GM12873 (cell line): ENCODE data around the gene AAK1.

ENCODE experiments used
- TF ChIP-seq, protein P1 (sequence below): IDR thresholded peaks from 2 replicates; pipeline ENCODE4 v1.5.1; 2012; ENCODE audit warnings: low read depth, mild to moderate bottlenecking, moderate library complexity, low read length, control low read depth; ENCODE audit not compliant: insufficient read depth; ENCODE audit errors: missing control alignments

The AAK1 gene

DNA sequence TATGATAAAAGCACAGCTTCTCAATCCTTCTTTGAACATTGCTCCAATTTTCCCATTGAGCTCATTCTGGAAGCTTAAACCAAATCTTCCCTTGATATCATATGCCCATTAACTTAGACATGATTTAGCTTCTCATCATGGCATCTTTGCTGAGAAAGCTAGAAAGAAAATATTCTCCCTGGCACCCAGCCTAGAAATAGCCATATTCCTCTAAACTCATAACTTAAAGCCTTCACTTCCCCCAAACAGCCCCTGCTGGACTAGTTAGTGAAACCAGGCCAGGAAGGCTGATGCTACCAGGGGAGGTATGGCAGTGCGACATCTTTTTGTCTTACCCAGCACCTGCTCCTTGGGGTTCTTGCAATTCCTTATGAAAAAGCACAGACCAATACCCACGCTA is 4.3 kb downstream of the AAK1 start:
- TF ChIP-seq, protein P1, sequence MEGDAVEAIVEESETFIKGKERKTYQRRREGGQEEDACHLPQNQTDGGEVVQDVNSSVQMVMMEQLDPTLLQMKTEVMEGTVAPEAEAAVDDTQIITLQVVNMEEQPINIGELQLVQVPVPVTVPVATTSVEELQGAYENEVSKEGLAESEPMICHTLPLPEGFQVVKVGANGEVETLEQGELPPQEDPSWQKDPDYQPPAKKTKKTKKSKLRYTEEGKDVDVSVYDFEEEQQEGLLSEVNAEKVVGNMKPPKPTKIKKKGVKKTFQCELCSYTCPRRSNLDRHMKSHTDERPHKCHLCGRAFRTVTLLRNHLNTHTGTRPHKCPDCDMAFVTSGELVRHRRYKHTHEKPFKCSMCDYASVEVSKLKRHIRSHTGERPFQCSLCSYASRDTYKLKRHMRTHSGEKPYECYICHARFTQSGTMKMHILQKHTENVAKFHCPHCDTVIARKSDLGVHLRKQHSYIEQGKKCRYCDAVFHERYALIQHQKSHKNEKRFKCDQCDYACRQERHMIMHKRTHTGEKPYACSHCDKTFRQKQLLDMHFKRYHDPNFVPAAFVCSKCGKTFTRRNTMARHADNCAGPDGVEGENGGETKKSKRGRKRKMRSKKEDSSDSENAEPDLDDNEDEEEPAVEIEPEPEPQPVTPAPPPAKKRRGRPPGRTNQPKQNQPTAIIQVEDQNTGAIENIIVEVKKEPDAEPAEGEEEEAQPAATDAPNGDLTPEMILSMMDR, result no peak

DNA sequence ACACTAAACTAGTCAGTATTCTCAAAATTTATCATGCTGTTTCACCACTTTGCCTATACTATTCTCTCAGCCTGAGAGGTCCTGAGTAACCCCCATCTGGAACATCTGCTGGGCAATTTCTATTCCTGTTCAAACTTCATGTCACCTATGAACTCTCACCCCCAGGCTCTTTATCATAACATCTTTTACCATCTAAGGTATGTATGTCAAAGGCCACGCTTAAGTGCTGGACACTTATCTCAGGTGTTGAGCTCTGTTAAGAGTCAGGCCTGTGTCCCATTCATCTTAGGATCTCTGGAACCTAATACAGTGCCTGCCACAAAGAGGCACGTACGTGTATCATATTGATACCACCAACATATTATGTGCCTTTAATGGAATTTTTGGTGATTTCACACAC is 4.9 kb downstream of the AAK1 start:
- TF ChIP-seq, protein P1, result no peak

DNA sequence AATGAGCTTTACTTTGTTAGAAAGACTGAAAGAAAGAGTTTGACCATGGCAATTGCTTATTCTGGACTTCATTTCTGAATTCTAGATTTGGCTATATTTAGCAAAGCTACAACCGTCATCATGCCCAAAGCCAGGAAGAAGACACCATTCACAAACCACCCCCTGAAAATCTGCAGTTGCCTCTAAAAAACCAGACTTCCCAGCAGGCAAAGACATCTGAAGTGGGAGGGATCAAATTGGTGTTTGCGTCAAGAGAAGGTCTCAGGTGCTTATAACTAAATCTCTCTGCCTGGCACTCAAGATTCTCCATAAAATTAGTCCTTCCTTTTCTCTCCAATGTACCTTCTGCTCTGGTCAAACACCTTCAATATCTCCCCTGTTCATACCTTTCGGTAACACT is 5.6 kb downstream of the AAK1 start:
- TF ChIP-seq, protein P1, result no peak

DNA sequence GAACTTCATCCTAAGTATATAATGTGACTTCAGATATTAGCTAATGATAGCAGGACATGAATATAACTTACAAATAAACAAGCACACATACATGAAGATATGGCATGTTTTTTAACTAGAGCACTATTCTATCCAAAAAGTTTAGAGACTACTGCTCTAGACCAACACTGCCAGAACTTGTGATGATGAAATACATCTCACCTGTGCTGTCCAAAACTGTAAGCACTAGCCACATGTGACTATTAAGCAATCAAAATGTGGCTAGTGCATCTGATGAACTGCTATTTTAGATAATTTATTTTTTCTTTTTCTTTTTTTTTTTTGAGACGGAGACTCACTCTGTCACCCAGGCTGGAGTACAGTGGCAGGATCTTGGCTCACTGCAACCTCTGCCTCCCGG is 7.1 kb downstream of the AAK1 start:
- TF ChIP-seq, protein P1, result no peak

DNA sequence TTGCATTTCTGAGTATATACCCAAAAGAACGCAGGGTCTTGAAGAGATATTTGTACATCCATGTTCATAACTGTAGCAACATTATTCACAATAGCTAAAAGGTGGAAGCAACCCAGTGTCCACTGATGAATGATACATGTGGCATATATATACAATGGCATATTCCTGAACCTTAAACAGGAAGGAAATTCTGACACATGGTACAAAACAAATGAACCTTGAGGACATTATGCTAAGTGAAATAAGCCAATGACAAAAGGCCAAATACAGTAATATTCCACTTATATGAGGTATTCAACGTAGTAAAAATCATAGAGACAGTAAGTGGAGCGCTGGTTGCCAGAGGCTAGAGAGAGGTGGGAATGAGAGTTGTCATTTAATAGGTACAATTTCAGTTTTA is 8.1 kb downstream of the AAK1 start:
- TF ChIP-seq, protein P1, result no peak

DNA sequence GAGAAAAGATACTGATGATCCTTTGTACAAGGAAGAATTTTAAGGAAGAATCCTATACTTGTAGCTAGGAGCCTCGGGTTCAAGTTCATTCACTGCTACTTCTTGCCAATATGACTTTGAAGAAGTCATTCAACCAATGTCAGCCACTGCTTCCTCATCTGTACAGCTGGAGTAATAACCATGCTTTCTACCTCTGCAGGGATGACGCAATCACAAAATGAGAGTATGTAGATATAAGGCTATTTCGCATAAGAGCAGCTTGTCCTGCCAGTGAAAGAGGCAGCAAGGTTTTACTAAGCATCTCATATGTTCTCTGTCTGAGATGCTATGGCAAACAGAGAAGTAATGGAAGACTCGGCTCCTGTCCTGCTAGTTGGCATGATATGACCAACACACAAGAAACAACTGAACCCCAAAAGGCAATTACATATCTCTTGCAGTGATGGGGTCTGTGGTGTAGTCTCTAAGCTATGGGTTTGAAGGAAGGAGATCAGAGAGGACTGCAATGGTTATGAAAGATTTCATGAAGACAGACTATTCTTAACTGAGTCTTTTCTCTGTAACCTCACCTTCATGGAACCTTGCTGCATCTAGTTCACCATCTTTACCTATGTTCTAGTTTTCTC is 9.2 kb downstream of the AAK1 start:
- TF ChIP-seq, protein P1, result no peak

DNA sequence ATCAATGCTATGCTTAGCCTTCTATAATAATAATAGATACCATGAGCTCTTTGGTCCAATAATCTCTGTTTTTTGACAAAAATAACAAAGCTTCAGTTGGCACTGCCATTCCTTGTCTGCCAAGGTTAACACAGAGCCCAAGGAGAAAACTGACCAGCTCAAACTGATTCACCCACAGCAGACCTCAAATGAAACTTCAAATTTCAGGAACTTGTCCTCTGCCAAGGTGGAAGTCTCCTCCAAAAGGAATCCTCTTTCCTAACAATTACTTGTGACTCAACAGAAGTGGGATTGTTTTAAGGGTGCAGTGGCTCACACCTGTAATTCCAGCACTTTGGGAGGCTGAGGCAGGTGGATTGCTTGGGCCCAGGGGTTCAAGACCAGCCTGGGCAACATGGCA is 12.1 kb downstream of the AAK1 start:
- TF ChIP-seq, protein P1, result no peak
